ENCODE results near the gene PLCL2. TPM values are rescaled to one million over a fixed set of nuclear protein-coding genes. Genes with fewer than 3 reads are reported as not detected.
A peak's percentile ranks its signal among the peaks of the same experiment; 100 is the strongest.

The PLCL2 gene
- total and polyA plus RNA-seq, 10 donors = 6.9 to 60.4 (median 41.8) TPM

DNA sequence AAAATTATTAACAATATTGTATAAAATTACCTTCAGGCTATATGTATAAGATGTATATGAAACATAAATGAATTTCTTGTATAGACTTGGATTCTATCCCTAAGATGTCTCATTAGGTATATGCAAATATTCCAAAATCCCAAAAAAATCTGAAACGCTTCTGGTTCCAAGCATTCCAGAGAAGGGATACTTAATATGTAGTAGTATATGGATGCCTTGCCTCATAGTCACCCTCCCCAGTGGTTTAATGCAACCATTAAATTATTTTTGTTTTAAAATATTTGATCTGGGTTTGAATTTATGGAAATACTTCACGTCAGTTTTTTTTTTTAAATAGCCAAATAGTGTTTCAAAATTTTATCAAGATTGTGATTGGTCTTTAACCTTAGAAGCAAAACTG, 27.2 kb downstream of the PLCL2 start:
- no peaks in the 10 kb centered on the region for H3K36me3 ChIP-seq
- intact Hi-C loops (cut with DNase I; ENCODE audit: low total_unique reads) = no loop called here

DNA sequence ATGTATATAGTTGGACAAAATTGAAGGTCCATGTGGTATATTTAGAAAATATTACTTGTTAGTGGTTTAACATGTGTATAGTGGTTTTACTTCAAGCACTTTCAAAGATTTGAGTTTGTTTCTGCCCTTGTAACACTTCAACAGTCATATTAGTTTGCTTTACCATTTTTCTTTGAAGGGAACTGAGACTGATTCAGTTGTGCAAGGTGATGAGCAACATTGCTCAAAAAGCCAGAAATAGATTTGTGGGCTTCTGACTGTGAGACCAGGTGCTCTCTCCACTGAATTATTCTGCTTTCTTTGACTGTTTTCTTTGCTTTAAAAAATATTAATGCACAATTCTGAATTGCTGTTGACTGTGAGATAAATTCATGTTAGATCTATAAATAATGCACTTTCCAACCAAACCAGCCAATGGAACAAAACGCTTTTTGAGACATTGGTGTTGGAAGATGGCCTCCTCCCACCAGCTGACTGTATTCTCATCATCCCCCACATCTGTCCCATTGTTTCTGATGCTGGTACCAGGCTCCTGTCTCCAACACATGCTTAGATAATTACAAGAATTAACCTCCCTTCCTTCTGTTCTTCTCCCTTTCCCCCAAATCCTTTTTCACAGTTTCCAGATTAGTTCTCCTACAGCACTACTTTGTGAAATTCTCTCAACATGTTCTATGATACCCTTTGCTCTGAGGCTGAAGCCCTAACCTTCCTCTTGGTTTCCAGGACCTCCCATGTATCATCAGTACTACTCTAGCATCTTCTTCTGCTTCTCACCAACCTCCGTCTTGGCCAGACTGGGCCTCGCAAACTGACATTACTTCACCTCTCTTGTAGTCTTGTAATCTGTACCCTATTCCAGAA, 27.9 kb downstream of the PLCL2 start:
- H3K36me3 ChIP-seq = no peaks in the 10 kb centered on the region
- H3K27ac ChIP-seq = peak overlapping the region in 7 of 8 donors; percentile 45 to 74 (median 62)
- TF ChIP-seq, protein P1, sequence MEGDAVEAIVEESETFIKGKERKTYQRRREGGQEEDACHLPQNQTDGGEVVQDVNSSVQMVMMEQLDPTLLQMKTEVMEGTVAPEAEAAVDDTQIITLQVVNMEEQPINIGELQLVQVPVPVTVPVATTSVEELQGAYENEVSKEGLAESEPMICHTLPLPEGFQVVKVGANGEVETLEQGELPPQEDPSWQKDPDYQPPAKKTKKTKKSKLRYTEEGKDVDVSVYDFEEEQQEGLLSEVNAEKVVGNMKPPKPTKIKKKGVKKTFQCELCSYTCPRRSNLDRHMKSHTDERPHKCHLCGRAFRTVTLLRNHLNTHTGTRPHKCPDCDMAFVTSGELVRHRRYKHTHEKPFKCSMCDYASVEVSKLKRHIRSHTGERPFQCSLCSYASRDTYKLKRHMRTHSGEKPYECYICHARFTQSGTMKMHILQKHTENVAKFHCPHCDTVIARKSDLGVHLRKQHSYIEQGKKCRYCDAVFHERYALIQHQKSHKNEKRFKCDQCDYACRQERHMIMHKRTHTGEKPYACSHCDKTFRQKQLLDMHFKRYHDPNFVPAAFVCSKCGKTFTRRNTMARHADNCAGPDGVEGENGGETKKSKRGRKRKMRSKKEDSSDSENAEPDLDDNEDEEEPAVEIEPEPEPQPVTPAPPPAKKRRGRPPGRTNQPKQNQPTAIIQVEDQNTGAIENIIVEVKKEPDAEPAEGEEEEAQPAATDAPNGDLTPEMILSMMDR (IDR thresholded peaks at IDR 0.05 in 8 of 11, conservative IDR thresholded peaks at IDR 0.05 in 3 of 11) = no peak
- no peak for TF ChIP-seq POLR2A (IDR thresholded peaks at IDR 0.05)
- no peak for TF ChIP-seq POLR2AphosphoS5 (IDR thresholded peaks at IDR 0.05)
- DNase-seq = no peak
- H3K27me3 ChIP-seq (replicated peaks in 1 of 7) = no peaks in the 10 kb centered on the region
- no peaks in the 10 kb centered on the region for H3K9me3 ChIP-seq
- 55 to 66% (median 59%) methylated on average over 3 of the region's 3 CpGs for WGBS, 5 donors
- peaks cover 24 to 100% (median 91%) of the 10 kb centered on the region in 6 donors for H3K4me1 ChIP-seq
- no peak overlapping the region for H3K4me3 ChIP-seq
- intact Hi-C loops (cut with DNase I; ENCODE audit: low total_unique reads) = no loop called here

More for the DNA sequence above, 27.2 kb downstream of the PLCL2 start:
- 76 to 89% (median 80%) methylated on average over 2 of the region's 2 CpGs for WGBS, 5 donors
- no peaks in the 10 kb centered on the region for H3K27me3 ChIP-seq (replicated peaks in 1 of 7)
- H3K4me3 ChIP-seq = no peak overlapping the region
- peaks cover 16 to 100% (median 91%) of the 10 kb centered on the region in 6 donors for H3K4me1 ChIP-seq
- H3K9me3 ChIP-seq = no peaks in the 10 kb centered on the region
- H3K27ac ChIP-seq = peak overlapping the region in 4 of 8 donors; percentile 53 to 74 (median 66)
- DNase-seq = no peak
- TF ChIP-seq POLR2A (IDR thresholded peaks at IDR 0.05) = no peak
- TF ChIP-seq, protein P1 (IDR thresholded peaks at IDR 0.05 in 8 of 11, conservative IDR thresholded peaks at IDR 0.05 in 3 of 11) = no peak
- TF ChIP-seq POLR2AphosphoS5 (IDR thresholded peaks at IDR 0.05) = no peak

DNA sequence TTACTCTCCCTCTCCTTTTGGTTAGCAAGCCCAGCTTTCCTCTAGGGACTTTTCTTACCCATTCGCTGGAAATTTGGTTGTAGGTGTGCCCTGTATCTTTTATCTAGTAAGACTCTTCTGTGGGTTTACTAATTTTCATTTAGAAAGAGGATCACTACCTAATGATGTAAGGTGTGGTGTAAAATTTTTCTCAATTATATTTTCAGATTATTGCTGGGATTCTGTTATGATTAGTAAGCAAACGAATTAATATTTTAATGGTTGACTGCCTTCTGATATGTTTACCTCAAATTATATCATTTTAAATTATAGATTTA, 28.5 kb downstream of the PLCL2 start:
- TF ChIP-seq POLR2AphosphoS5 (IDR thresholded peaks at IDR 0.05) = no peak
- no peak for TF ChIP-seq POLR2A (IDR thresholded peaks at IDR 0.05)
- TF ChIP-seq, protein P1 (IDR thresholded peaks at IDR 0.05 in 8 of 11, conservative IDR thresholded peaks at IDR 0.05 in 3 of 11) = no peak
- no peak for DNase-seq
- H3K27me3 ChIP-seq (replicated peaks in 1 of 7) = no peaks in the 10 kb centered on the region
- H3K9me3 ChIP-seq = no peaks in the 10 kb centered on the region
- no peak overlapping the region for H3K4me3 ChIP-seq
- peaks cover 27 to 100% (median 91%) of the 10 kb centered on the region in 6 donors for H3K4me1 ChIP-seq
- 68 to 89% (median 76%) methylated on average over 2 of the region's 2 CpGs for WGBS, 5 donors
- peak overlapping the region in 7 of 8 donors; percentile 45 to 74 (median 62) for H3K27ac ChIP-seq
- intact Hi-C loops (cut with DNase I; ENCODE audit: low total_unique reads) = no loop called here
- no peaks in the 10 kb centered on the region for H3K36me3 ChIP-seq

DNA sequence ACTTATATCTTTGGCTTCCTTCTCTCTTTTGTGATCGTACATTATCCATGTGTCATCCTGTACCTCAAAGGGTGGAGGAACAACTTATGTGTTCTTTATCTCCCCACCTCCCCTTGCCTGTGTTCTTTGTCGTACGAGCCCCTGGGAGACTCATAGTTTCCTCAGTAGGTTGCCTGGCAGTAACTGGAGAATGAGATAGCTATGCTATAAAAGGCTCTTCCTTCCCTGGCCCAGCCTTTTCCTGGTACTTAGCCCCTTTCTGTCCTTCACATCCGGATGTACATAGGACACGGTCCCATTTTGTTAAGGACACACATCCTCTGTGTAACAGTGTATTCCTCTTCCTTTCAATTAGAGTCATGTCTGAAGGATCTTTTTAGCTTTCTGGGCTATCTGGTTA, 32.1 kb downstream of the PLCL2 start:
- peaks cover 27 to 97% (median 84%) of the 10 kb centered on the region in 6 donors for H3K4me1 ChIP-seq
- WGBS, 5 donors = 29 to 50% (median 37%) methylated on average over 5 of the region's 5 CpGs
- intact Hi-C loops (cut with DNase I; ENCODE audit: low total_unique reads) = no loop called here
- DNase-seq = no peak
- no peaks in the 10 kb centered on the region for H3K27me3 ChIP-seq (replicated peaks in 1 of 7)
- H3K27ac ChIP-seq = peak overlapping the region in 7 of 8 donors; percentile 29 to 76 (median 64)
- H3K36me3 ChIP-seq = no peaks in the 10 kb centered on the region
- peak in 1 of 3 donors; percentile 81 for TF ChIP-seq POLR2AphosphoS5 (IDR thresholded peaks at IDR 0.05)
- TF ChIP-seq, protein P1 (IDR thresholded peaks at IDR 0.05 in 8 of 11, conservative IDR thresholded peaks at IDR 0.05 in 3 of 11) = no peak
- peak in 1 of 3 donors; percentile 20 for TF ChIP-seq POLR2A (IDR thresholded peaks at IDR 0.05)
- H3K4me3 ChIP-seq = no peak overlapping the region
- H3K9me3 ChIP-seq = no peaks in the 10 kb centered on the region

Data from spleen (tissue), 11 donors.